Measurements from ENCODE around the gene SYK.

The SYK gene

DNA sequence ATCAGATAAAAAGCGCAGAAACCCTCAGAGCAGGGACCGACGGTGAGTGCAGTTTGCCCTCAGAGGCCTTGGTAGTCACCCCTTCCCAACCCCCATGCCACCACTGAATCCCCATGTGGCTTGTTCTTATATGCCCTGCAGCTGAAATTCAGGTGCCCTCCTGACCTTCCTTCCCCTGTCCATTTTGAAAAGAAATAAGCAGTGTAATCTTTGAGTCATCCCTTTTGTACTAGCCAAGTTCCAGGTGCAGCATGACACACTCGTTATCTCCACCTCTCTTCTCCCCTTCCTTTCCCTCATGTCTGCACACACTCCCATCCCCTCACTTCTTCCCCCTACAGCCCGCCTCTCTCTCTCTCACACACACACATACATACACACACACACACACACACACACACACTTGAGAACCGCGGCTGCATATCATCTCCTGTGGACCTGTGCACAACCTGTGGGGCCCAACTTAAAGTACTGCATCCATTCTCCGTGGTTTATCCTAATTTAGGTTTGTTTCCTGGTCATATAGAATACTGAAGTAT, 53.1 kb downstream of the SYK start:
- DNase-seq, result no peak

DNA sequence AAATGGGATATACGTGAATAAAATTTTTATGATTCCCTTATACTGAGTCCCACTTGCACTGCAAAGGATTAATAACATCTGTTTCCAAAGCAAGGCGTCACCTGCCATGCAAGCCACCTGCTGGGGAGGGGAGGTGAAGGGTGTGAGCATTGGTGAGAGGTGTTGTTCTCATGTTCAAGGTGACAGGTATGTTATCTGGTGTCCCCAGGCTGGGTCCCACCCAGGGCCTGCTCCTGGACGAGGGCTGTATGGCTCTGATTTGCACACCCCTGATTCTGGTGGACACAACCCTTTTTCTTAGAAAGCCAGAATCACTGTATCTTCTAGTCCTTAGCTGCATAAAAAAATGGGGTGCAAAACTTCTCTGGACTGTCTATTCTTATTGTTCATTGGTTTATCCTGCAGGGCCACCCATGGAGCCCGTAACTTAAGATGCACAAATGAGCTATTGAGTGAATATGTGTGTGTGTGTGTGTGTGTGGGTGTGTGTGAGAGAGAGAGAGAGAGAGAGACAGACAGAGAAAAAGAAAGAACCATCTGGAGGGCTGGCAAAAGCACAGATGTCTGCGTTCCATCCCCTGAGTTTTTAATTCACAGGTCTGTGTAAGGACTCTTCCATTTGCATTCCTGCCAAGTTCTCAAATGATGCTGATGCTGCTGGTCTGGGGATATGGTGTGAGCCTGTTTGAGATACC, 53.7 kb downstream of the SYK start:
- DNase-seq, result no peak

DNA sequence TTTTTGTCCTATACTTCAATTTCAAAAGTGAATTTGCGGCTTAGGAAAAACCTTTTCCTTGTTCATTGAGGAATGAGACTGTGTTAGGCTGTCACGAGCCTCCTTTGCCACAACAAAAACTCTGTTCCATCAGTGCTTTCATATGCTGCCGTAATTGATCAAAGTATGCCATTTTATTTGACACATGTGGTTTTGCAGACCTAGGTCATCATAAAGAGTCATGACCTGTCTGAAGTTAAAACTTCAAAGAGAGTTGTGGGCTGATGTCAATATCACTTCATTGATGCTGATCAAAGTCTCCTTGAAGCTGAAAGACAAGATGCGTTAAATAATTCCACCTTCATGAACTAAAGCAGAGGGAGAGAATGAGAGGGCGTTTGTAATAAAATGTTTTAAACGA, 55.5 kb downstream of the SYK start:
- DNase-seq, result no peak

DNA sequence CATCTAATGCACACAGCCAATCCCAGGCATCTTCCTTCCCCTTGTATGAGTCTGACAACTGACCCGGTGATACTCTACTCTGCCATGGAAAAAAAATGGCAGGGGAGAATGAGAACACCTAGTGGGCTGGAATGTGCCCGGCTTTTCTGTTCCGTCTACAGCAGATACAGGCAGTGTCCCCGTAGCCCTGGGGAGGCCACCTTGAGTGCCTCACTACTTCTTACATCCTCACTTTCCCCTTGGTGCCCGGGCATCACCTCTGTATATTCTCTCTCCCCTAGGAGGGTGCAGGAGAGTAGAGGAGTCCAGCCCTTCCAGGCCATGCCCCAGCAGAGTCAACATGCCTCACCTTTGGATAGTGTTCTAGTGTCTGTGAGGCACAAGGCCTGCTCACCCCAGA, 56.2 kb downstream of the SYK start:
- DNase-seq, result no peak

DNA sequence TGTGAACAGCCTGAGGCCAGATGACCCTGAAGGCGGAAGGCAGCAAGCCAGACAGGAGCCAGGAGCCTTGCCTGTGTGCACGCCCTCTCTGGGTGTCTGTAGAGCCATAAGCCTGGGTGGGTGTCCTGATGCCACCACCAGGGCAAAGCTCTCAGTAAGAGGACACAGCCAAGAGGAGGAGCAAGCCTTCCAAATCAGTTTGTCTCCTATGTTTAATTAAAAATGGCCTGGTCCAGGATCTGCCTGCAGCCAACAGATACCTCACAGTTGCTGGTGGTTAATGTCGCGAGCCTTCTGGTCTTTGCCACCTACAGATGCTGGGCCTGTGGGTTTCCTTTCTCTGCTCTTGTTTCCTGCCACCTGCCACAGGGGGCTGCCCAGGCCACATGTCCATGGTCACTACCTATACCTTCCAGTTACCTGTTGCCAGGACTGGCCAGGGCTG, 56.9 kb downstream of the SYK start:
- DNase-seq, result no peak

DNA sequence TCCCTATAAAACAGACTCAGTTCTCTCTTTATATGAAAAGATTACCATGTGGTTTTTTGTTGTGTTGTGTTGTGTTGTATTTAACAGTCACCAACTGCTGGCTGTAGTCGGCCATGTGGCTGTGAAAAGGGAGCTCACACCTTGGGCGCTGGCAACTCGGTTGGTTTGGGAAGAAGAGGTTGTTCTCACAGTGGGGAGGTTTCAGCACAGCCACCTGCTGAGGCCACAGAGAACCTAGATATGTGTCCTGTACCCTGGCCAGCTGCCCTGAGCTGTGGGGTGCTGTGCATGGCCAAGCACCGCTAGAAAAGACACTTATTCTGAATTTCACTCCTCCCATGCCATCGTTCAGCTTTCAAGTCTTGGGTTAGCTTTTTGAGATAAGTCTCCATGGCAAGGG, 58.8 kb downstream of the SYK start:
- no peak for DNase-seq

DNA sequence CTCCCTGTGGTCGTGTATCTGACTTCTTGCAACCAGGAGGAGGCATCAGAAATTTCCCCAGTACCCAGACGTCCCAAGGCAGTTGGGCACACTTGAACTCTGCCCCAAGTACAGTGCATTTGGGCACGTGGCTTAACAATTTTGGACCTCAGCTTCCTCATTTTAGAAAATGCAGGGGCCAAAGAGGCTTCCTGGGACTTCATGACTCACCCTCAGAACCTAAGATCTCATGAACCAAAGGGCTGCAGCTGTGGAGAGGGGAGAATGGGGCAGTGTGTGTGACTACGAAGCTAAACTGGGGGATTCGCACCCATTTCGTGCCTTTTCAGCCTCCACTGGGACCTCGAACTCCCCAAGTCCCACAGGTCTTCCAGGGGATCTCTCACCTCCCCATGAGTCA, 59.2 kb downstream of the SYK start:
- DNase-seq, result no peak

DNA sequence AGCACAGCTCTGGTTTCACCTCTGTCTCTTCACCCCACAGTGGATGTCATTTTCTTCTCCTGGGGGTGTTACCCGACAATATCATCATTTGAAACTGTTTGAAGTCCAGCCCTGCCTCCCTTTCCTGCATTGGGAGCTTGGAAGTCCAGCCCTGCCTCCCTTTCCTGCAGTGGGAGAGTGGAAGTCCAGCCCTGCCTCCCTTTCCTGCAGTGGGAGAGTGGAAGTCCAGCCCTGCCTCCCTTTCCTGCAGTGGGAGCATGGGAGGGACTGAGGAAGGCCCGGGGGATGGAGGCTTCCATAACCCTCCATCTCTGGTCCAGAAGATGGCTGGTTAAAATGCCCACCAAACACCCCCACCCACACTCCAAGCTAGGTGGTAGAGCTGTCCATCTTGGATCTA, 59.8 kb downstream of the SYK start:
- no peak for DNase-seq

DNA sequence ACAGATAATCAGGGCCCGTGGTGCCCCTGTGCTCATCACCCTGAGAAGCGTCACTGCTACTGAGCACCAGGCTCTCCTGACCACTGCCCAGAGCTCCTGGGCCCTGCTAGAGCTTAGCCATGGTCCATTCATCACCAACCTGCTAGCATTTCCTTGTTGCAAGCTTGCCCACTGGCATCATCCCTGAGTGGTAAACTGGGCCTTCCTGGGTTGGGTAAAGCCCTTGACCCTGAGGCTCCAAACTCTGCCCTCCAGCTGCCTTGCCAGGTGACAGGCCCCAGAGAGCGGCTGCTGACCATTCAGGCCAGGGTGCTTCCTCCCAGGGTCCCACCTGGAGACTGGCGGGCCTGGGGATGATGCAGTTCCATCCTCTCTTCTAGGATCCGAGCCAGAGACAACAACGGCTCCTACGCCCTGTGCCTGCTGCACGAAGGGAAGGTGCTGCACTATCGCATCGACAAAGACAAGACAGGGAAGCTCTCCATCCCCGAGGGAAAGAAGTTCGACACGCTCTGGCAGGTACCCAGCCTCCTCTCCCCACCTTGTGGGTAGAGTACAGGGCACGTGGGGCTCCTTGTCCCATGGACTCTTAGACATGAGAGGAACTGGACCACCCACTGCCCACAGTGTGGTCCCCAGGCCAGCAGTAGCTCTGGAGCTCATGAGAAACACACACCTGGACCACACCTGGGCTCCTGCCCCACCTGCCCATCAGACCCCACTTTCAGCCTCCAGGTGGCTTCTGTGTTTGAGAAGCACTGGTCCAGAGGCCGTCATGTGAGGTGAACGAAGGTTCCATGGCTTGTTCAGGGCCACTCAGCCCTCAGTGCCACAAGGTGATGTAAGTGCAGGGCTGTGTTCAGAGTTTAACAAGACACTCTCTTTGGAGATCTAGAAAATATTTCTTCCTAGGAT, 60.5 kb downstream of the SYK start:
- DNase-seq, result no peak

DNA sequence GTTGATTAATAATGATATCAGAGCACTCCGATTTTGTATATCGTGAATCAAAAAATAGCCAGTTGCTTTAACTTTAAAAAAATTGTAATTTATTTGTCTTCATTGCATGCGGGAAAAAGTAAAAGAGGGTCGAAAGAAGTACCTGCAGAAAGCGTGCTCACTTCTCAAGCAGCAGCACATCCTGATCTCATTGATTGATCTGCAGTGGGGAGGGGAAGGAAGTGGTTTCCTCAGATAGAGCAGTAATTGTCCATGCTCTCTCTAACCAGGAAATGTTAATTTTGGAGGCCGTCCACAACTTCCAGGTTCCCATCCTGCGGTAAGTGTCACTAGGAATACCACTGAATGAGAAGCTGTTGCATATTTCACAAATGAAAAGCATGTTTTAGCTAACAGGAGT, 63.2 kb downstream of the SYK start:
- no peak for DNase-seq

DNA sequence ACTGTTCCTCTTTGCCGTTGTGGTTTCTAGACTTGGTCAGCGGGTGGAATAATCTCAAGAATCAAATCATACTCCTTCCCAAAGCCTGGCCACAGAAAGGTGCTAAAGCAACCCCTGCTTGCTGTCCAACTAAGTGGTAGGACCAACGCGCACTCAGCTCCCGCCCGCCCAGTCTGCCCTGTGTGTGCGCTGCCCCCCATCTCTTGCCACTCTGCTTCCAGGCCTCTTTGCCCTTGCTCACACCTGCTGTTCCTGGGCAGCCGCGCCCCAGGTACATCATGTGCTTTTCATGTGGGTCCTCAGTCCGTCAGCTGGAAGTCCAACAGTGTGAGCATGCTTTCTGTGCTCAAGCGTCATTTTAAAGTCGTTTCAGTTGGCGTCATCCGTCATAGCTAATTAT, 65.5 kb downstream of the SYK start:
- no peak for DNase-seq

DNA sequence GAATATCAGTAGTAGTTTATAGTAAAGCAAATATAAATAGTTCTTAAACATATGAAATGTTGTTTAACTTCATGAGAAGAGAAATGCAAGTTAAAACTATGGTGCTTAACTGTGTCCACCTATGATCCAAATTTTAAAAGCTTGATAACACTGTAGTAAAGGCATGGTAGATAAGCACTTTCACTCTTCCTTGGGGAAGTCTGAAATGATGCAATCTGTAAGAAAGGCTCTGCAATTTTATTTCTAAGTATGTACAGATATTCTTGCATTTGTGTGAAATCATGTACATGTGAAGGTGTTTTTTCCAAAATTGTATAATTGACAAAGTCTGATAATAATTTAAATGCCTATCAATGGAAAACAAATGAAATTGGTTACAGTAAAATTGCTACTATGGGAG, 66.9 kb downstream of the SYK start:
- peak; percentile 43 for DNase-seq

DNA sequence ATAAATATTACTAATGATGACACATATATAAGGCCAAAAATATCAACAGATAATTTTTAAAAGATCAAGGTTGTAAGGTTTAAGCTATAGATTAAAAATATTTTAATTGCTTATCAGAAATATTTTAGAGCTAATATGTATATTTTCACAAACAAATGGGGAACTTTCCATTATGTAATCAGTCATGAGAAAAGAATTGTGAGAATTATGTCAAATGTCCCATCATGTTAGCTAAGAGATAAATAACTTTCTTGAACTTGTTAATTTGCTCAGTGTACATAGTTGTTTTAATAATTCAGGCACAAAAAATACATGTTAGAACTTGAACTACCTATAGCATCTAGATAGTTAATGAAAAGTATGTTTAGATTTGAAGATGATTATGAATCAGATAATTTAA, 67.7 kb downstream of the SYK start:
- no peak for DNase-seq

DNA sequence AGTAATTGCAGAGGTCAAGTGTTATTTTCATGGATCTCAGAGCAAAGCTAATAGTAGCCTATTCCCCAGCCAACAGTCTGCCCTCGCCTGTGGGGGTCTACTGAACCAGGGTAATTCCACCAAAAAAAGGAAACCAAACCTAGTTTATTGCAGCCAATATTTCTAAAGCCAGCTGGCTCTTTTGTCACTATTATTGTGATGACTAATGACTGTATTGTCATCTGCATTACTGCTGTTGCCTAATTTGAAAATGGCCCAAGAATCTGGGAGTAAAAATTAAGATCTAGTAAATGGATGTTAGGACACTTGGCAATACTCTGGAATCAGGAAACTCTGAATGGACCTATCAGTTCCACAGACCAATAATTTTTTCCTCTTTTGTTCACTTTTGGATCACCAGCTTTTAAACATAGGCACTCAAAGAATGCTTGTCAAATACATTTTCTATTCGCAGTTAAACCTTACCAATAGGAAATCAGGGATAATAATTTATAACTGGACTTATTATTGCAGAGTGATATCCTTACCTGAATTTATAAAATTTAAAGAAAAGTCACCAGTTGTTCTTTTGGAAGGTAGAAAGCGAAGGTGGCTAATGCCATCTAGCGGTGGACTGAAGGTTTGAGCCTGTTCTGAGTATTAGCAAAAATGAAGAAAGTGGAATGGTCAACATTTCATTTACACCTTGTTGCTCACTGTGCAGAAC, 69.2 kb downstream of the SYK start:
- DNase-seq, result peak; percentile 45

DNA sequence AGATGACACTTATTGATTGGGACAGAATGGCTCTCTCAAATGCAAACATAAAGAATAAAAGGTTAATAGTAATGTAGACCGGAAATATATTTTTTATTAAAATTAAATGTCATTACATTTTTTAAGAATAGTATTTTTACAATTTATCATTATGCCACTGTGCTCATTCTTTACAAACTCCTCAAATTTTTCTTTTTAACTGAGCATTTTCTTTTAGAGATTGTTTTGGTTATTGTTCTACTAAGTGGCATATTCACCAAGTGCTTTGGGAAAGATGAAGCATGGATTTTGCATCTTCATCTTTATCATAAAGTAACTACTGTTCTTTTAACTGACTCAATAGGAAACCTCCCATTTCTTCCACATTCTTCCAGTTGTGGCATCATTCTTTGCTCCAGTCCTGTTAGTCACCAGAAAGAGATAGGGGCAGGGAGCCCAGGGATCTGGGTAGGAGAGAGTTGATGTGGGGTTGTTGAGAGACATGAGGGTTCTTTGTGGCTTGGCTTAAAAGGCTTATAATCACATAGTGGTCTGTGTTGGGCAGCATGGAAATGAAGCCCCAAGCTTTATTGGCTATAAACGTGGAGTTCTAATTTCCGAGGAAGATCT, 69.8 kb downstream of the SYK start:
- peak; percentile 24 for DNase-seq

DNA sequence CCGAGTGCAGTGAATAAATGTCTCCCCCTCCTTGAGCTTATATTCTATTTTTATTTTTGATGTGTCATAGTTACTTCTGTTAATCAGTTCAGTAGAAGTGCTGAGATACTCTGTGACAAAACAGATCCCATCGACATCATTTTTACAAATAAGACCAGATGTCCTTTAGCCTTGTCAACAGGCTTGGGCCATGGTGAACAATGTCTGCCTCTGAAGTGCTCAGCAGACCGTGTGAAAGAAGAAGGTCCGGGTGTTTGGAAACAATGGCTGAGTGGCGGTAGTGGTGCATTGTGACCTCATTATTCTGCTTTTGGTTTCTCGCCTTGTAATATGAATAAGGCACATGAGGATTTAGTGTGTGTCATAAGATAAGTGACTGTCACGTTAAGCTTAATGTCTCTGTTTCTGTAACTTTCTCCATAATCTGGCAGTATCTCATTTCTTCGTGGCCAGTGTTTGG, 71.2 kb downstream of the SYK start:
- DNase-seq, result no peak

DNA sequence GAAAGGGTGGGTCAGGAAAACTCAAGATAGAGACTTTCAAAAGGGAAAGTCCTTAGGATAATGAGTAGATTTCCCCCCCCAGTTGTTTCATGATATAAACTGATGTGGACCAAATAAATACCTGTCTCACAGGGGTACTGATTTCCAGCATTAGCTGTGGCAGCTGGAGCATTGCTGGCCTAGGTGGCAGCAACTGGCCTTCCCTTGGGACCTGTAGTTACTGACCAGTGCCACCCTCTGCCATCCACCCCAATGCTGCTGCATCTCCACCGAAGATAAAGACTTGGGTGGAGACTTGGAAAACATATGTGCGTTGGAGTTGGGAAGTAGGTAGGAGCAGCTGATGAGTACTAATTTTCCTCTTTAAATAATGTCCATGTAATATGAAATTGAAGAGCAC, 71.8 kb downstream of the SYK start:
- no peak for DNase-seq

DNA sequence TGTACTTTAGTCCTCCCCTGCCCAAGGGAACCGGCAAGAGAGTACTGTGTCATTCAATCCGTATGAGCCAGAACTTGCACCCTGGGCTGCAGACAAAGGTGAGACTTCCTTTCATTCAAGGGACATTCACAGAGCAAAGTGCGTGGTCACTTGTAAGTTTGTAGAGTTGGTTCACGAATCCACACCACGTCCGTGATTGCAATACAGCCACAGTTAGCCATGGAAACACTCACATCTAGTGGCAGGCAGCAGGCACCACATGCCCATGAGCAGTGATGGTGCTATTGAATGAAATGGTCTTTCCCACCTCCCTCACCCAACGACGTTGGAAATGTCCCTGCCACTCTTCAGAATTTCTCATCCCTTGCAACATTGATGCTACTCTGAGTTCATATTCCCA, 72.6 kb downstream of the SYK start:
- no peak for DNase-seq

DNA sequence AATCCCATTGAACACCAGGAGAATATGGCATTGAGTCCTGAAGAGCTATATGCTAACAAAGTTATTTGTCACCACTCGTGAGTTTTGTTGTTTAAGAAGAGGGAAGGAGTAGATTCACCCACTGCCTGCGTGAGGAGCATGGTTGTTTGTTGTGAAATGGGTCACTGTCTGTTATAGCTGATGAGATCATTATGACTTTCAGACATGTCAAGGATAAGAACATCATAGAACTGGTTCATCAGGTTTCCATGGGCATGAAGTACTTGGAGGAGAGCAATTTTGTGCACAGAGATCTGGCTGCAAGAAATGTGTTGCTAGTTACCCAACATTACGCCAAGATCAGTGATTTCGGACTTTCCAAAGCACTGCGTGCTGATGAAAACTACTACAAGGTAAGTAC, 76.9 kb downstream of the SYK start:
- DNase-seq, result no peak

DNA sequence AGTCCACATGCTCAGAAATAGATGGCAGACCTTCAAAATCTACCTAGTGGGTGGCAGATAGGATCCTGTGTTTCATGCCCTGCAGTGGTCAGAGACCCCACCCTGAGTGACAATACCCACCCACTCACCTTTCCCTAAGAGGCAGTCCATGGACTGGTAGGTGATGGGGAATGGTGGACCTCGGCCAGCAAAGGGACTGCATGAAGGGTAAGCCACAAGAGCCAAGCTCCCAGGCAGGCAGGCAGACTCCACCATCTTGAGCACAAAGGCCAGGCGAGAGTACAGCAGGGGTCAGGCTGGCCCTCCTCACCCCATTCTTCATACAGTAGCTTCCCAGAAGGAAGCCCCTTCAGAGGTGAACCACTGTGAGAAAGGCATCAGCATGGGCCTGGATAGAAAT, 78.4 kb downstream of the SYK start:
- no peak for DNase-seq

DNA sequence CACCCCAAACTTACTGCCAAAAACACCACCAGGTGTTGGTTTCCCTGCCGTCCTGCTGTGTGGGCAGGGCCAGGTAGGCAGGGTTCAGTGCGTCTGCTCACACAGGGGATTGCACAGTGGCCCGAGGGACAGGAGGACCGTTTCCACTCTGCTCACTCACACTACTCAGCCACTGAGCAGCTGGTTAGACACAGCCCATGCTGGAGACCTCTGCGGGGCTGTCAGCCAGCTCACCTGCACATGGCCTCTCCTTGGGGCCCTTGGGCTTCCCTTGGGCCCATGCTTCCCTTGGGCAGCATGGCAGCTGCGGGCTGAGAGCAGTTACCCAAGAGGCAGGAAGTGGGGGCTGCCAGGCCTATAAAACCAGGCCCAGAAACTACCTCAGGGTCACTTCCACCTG, 79.0 kb downstream of the SYK start:
- DNase-seq, result no peak

DNA sequence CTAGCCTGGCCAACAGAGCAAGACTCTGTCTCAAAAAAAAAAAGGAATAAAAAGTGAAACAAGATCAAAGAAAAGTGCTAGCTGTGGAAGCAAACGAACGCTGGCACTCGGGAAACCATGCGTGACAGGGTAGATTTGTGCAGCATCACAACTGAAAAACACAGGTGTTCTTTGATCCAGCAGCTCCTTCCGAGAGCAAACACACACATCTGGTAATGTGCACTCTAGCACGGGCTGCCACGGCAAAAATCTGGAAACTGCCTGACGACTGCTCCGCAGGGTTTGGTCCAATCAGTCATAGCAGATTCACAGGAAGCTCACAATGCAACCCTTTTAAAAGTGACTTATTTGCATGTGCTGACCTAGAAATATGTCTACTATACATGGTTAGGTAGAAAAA, 80.0 kb downstream of the SYK start:
- no peak for DNase-seq

DNA sequence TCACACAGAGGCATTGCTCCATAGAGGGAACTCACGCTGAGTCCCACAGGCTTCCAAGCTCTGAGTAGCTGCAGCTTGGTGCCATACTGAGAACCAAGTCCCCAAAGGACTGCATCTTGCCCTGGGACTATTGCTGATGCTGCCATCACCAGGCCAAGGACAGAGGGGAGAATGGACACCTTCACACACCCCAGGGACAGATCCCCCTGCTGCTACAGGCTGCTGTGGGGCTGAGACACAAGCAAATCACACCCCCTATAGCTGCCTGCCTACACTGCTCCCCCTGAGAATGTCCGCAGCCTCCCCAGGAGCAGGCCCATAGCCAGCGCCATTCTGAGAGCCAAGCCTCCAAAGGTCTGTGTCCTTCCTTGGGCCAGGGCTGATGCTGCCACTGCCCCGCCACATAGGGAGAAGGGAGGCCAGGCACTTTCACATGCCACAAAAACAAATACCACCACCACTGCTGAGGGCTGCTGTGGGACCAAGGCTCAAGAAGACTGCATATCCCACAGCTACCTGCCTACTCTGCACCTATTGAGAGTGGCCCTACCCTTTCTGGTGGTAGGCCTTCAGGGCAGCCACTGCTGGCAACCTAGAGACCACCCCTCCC, 81.5 kb downstream of the SYK start:
- no peak for DNase-seq
